ENCODE results near the gene GTF2F2.

GTF2F2 gene

DNA sequence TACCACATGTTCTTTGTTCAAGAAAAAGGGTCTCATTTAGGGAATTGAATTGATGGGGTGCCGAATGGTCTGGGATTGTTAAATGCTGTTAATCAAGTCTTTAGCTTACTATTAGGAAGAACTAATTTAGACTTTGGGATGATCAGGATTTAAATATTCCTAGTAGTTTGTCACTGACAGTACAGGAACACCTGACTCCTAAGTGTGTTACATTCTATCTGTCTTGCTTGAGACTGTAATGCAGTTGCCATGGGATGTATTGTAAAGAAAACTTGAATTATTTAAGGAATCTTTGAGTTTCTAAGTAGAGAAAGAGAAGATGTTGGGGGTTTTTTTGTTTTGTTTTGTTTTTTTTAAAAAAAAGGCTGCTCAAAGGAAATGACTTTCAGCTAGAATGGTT, 98.4 kb downstream of the GTF2F2 start:
- peak overlapping the region; percentile 94 for H3K27ac ChIP-seq (ENCODE audit: low read depth, low read length)
- peak overlapping the region; percentile 58 for H3K4me3 ChIP-seq (ENCODE audit: low read depth, low read length)
- peaks cover 12% of the 10 kb centered on the region for H3K79me2 ChIP-seq (ENCODE audit: control insufficient read depth, insufficient read depth, low read length, unreplicated experiment)
- H3K36me3 ChIP-seq (ENCODE audit: insufficient read depth, low read length), result no peaks in the 10 kb centered on the region
- H2AFZ ChIP-seq (ENCODE audit: low read length, unreplicated experiment), result no peak overlapping the region
- H3K4me1 ChIP-seq (ENCODE audit: control insufficient read depth, insufficient read depth, low read length, unreplicated experiment), result peaks cover 53% of the 10 kb centered on the region
- no peaks in the 10 kb centered on the region for H3K27me3 ChIP-seq (ENCODE audit: insufficient read depth, low read length)

DNA sequence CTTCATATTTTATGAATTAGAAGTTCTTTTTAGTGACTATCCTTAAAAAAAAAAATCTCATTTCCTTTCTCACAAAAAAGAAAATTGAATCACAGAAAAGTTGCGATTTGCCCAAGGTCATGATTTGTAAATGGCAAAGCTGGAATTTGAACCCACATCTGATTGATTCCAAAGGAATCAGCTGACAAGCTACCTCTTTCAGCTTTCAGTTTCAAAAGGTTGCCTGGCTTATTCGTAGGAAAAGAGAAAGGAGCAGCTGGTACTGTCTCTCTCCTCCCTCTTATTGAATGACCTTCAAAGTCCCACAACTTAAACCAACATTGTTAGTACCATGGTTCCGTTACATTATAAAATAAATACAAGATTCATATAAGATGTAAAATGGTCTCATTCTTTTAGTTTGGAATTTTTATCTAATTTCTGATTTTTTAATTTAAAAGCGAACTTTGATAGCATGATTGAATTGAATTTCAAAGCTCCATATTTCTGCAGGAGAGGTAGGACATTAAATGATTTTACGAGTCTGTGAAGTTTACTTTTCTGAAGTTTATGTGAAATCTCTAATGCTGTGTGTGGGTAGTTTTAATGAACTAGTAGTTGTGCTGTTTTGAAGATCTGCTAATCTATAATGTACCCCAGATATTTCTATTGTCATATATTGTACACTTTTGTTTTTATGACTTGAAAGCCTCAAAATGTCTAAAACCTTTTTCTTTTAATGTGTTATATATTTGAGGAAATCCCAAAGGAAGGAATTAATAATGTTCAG, 99.0 kb downstream of the GTF2F2 start:
- peak overlapping the region; percentile 58 for H3K4me3 ChIP-seq (ENCODE audit: low read depth, low read length)
- peak overlapping the region; percentile 94 for H3K27ac ChIP-seq (ENCODE audit: low read depth, low read length)
- H3K4me1 ChIP-seq (ENCODE audit: control insufficient read depth, insufficient read depth, low read length, unreplicated experiment), result peaks cover 57% of the 10 kb centered on the region
- no peaks in the 10 kb centered on the region for H3K27me3 ChIP-seq (ENCODE audit: insufficient read depth, low read length)
- H3K36me3 ChIP-seq (ENCODE audit: insufficient read depth, low read length), result no peaks in the 10 kb centered on the region
- H3K79me2 ChIP-seq (ENCODE audit: control insufficient read depth, insufficient read depth, low read length, unreplicated experiment), result peaks cover 12% of the 10 kb centered on the region
- H2AFZ ChIP-seq (ENCODE audit: low read length, unreplicated experiment), result peak overlapping the region; percentile 18

DNA sequence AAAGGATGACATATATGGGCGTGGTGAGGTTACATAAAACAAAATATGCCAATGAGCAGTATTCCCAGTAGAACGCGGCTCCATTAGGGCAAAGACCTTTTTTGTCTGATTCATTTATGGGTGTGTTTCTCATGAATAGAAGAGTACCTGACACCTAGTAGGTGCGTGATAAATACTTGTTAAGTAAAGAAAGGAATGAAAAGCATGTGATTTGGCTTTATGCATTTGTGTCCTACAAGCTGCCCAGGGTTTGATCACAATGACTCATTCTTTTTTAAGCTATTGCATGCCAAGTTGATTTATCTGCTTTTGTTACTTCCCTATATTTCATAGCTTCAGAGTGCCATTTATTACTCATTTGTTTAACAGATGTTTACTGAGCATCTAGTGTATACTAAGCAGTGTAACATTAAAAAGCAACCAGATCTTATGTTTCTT, 99.6 kb downstream of the GTF2F2 start:
- H3K4me1 ChIP-seq (ENCODE audit: control insufficient read depth, insufficient read depth, low read length, unreplicated experiment), result peaks cover 54% of the 10 kb centered on the region
- peak overlapping the region; percentile 94 for H3K27ac ChIP-seq (ENCODE audit: low read depth, low read length)
- no peaks in the 10 kb centered on the region for H3K27me3 ChIP-seq (ENCODE audit: insufficient read depth, low read length)
- H3K36me3 ChIP-seq (ENCODE audit: insufficient read depth, low read length), result no peaks in the 10 kb centered on the region
- no peak overlapping the region for H2AFZ ChIP-seq (ENCODE audit: low read length, unreplicated experiment)
- peaks cover 14% of the 10 kb centered on the region for H3K79me2 ChIP-seq (ENCODE audit: control insufficient read depth, insufficient read depth, low read length, unreplicated experiment)
- peak overlapping the region; percentile 58 for H3K4me3 ChIP-seq (ENCODE audit: low read depth, low read length)

DNA sequence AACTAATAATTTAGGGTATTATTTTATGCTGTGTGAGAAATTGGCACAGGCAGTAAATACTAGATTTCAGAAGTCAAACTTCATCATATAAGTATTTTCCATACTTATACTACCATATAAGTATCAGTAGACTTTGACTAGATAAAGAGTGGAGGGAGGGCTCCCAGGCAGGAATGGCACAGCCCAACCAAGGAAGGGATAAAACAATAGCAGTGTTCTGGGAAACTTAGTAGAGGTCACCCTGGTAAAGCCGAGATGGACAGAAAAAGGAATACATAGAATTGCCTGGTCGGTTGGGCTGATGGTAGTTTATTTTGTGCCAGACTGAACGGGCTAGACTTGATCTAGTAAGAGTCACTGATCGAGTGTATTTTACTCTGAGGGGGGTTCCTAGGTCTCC, 100.1 kb downstream of the GTF2F2 start:
- H3K36me3 ChIP-seq (ENCODE audit: insufficient read depth, low read length), result no peaks in the 10 kb centered on the region
- H3K27ac ChIP-seq (ENCODE audit: low read depth, low read length), result peak overlapping the region; percentile 94
- H2AFZ ChIP-seq (ENCODE audit: low read length, unreplicated experiment), result no peak overlapping the region
- H3K27me3 ChIP-seq (ENCODE audit: insufficient read depth, low read length), result no peaks in the 10 kb centered on the region
- H3K4me1 ChIP-seq (ENCODE audit: control insufficient read depth, insufficient read depth, low read length, unreplicated experiment), result peaks cover 53% of the 10 kb centered on the region
- H3K79me2 ChIP-seq (ENCODE audit: control insufficient read depth, insufficient read depth, low read length, unreplicated experiment), result peaks cover 16% of the 10 kb centered on the region
- H3K4me3 ChIP-seq (ENCODE audit: low read depth, low read length), result no peak overlapping the region

DNA sequence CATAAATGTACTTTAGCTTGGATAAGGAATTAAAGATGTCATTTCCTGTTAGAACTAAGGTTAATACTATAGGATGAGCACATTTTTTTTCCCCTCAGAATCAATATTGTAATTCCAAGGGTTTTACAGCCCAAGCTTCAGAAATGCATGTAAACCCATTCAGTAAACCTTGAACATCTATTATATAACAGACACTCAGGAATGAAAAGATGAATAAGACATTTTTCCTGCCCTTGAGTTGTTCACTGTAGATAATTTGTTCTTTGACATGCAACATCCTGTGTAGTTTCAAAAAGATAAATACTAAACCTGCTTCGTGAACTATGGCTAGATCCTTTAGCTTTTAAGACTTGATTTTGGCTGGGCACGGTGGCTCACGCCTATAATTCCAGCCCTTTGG, 102.2 kb downstream of the GTF2F2 start:
- Histone ChIP-seq H3K4me3 (ENCODE audit: low read depth, low read length) (no peak overlapping the region), H3K36me3 (ENCODE audit: insufficient read depth, low read length) (no peaks in the 10 kb centered on the region), H3K27ac (ENCODE audit: low read depth, low read length) (no peak overlapping the region), H3K27me3 (ENCODE audit: insufficient read depth, low read length) (no peaks in the 10 kb centered on the region), H2AFZ (ENCODE audit: low read length, unreplicated experiment) (no peak overlapping the region), H3K4me1 (ENCODE audit: control insufficient read depth, insufficient read depth, low read length, unreplicated experiment) (peaks cover 50% of the 10 kb centered on the region), H3K79me2 (ENCODE audit: control insufficient read depth, insufficient read depth, low read length, unreplicated experiment) (peaks cover 16% of the 10 kb centered on the region)

DNA sequence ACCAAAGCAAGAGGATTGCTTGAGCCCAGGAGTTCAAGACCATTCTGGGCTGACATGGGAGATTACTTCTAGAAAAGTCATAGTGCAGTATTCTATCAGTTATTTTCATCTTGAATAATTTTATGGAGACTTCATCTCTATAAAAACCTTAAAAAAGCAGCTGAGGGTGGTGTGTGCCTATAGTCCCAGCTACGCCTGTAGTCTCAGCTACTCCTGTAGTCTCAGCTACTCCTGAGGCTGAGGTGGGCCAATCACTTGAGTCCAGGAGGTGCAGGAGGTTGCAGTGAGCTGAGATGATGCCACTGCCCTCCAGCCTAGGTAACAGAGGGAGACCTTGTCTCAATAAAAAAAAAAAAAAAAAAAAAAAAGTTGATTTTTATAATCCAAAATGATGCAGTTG, 102.6 kb downstream of the GTF2F2 start:
- Histone ChIP-seq H3K79me2 (ENCODE audit: control insufficient read depth, insufficient read depth, low read length, unreplicated experiment) (peaks cover 16% of the 10 kb centered on the region), H3K27me3 (ENCODE audit: insufficient read depth, low read length) (no peaks in the 10 kb centered on the region), H3K4me3 (ENCODE audit: low read depth, low read length) (no peak overlapping the region), H3K27ac (ENCODE audit: low read depth, low read length) (no peak overlapping the region), H3K36me3 (ENCODE audit: insufficient read depth, low read length) (no peaks in the 10 kb centered on the region), H3K4me1 (ENCODE audit: control insufficient read depth, insufficient read depth, low read length, unreplicated experiment) (peaks cover 46% of the 10 kb centered on the region), H2AFZ (ENCODE audit: low read length, unreplicated experiment) (no peak overlapping the region)

DNA sequence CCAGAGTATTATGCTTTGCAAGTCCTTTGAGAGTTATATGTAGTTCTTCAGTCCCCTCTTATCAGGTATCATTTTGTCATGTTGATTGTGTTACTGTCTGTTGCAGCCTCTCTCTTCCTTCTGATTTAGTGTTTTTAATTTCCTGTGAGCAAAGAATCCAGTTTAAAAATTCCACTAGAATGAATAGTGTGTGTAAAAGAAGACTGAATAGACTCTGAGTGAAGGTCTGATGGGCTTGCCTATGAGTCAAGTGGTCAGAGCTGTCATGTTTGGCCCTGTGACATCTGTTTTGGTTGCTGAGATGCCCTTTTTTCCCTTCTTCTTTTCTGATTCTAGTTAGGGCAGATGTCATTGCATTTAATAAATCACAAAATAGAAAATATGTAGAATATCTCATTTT, 103.9 kb downstream of the GTF2F2 start:
- no peak overlapping the region for H2AFZ ChIP-seq (ENCODE audit: low read length, unreplicated experiment)
- H3K4me1 ChIP-seq (ENCODE audit: control insufficient read depth, insufficient read depth, low read length, unreplicated experiment), result peaks cover 33% of the 10 kb centered on the region
- no peak overlapping the region for H3K4me3 ChIP-seq (ENCODE audit: low read depth, low read length)
- peaks cover 12% of the 10 kb centered on the region for H3K79me2 ChIP-seq (ENCODE audit: control insufficient read depth, insufficient read depth, low read length, unreplicated experiment)
- H3K27ac ChIP-seq (ENCODE audit: low read depth, low read length), result no peak overlapping the region
- no peaks in the 10 kb centered on the region for H3K27me3 ChIP-seq (ENCODE audit: insufficient read depth, low read length)
- no peaks in the 10 kb centered on the region for H3K36me3 ChIP-seq (ENCODE audit: insufficient read depth, low read length)

DNA sequence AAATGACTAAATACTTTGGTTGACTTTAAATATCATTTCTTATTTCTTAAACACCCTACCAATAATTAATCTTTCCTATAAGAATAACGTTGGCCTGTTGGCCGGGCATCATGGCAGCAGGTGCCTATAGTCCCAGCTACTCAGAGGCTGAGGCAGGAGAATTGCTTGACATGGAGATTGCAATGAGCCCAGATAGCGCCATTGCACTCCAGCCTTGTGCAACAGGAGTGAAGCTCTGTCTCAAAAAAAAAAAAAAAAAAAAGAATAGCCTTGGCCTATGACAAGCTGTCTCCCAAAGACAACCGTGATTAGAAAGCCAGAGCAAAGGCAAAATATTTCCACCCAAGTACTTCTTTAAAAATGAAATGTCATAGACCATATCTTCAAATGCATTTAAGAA, 105.1 kb downstream of the GTF2F2 start:
- Histone ChIP-seq H3K4me3 (ENCODE audit: low read depth, low read length) (no peak overlapping the region), H3K4me1 (ENCODE audit: control insufficient read depth, insufficient read depth, low read length, unreplicated experiment) (peaks cover 23% of the 10 kb centered on the region), H3K27ac (ENCODE audit: low read depth, low read length) (no peak overlapping the region), H3K27me3 (ENCODE audit: insufficient read depth, low read length) (no peaks in the 10 kb centered on the region), H3K79me2 (ENCODE audit: control insufficient read depth, insufficient read depth, low read length, unreplicated experiment) (peaks cover 12% of the 10 kb centered on the region), H3K36me3 (ENCODE audit: insufficient read depth, low read length) (no peaks in the 10 kb centered on the region), H2AFZ (ENCODE audit: low read length, unreplicated experiment) (no peak overlapping the region)

DNA sequence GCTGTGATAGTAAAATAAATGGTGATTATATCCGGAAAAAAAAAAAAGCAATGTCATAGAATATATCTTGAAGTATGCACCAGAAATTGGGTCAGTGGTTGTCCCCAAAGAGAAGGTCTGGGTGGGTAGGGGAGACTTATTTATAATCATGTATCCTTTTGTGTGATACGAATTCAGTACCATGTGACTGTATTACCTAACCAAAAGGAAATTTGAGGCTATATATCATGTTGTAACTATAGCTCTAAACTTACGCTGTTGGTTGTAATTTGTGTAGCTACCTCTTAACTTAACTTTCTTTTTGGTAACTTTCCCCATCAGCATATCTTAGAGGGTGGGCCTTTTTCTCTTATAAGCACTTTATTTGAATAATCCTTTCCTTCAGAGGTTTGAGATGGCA, 105.7 kb downstream of the GTF2F2 start:
- H3K4me3 ChIP-seq (ENCODE audit: low read depth, low read length), result no peak overlapping the region
- H3K4me1 ChIP-seq (ENCODE audit: control insufficient read depth, insufficient read depth, low read length, unreplicated experiment), result peaks cover 19% of the 10 kb centered on the region
- H2AFZ ChIP-seq (ENCODE audit: low read length, unreplicated experiment), result no peak overlapping the region
- H3K27me3 ChIP-seq (ENCODE audit: insufficient read depth, low read length), result no peaks in the 10 kb centered on the region
- H3K36me3 ChIP-seq (ENCODE audit: insufficient read depth, low read length), result no peaks in the 10 kb centered on the region
- H3K27ac ChIP-seq (ENCODE audit: low read depth, low read length), result no peak overlapping the region
- H3K79me2 ChIP-seq (ENCODE audit: control insufficient read depth, insufficient read depth, low read length, unreplicated experiment), result peaks cover 10% of the 10 kb centered on the region

DNA sequence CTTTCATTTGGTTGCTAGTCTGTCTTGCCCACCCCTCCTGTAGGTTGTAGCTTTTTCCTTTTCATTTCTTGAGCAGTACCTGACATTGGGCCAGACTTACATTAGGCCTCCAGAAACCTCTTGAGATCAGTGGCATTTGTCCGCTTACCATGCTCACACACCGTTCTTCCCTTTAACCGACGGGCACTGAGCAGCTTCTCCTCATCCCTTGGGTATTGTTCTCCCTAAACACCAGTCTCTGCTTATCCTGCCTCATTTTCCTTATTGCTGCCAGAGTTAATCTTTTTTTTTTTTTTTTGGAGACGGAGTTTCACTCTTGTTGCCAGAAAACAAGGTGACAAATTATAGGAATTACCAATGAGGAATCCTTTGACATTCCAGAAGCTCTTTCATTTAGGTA, 107.7 kb downstream of the GTF2F2 start:
- H3K79me2 ChIP-seq (ENCODE audit: control insufficient read depth, insufficient read depth, low read length, unreplicated experiment), result peaks cover 4% of the 10 kb centered on the region
- no peak overlapping the region for H3K27ac ChIP-seq (ENCODE audit: low read depth, low read length)
- no peaks in the 10 kb centered on the region for H3K27me3 ChIP-seq (ENCODE audit: insufficient read depth, low read length)
- no peak overlapping the region for H2AFZ ChIP-seq (ENCODE audit: low read length, unreplicated experiment)
- H3K4me3 ChIP-seq (ENCODE audit: low read depth, low read length), result no peak overlapping the region
- no peaks in the 10 kb centered on the region for H3K36me3 ChIP-seq (ENCODE audit: insufficient read depth, low read length)
- H3K4me1 ChIP-seq (ENCODE audit: control insufficient read depth, insufficient read depth, low read length, unreplicated experiment), result peaks cover 11% of the 10 kb centered on the region

DNA sequence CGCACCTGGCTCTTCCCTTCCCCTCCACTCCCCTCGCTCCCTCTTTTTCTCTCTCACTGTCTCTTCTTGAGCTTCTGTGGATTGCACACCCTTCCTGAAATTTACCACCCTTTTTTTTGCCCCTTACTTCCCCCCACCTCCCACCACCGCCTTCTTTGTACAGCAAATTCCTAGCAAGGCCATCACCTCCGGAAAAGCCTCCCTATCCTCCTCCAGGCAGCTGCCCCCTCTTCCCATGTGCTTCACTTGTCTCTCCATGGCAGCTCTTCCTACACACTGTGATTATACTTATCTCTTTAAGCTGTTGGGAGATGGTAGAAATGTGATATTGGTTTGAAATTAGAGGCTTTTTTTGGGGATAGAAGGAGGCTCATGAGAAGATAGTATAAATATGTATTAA, 108.9 kb downstream of the GTF2F2 start:
- Histone ChIP-seq H3K79me2 (ENCODE audit: control insufficient read depth, insufficient read depth, low read length, unreplicated experiment) (peaks cover 4% of the 10 kb centered on the region), H3K4me3 (ENCODE audit: low read depth, low read length) (no peak overlapping the region), H3K27me3 (ENCODE audit: insufficient read depth, low read length) (no peaks in the 10 kb centered on the region), H3K36me3 (ENCODE audit: insufficient read depth, low read length) (no peaks in the 10 kb centered on the region), H3K4me1 (ENCODE audit: control insufficient read depth, insufficient read depth, low read length, unreplicated experiment) (peaks cover 8% of the 10 kb centered on the region), H2AFZ (ENCODE audit: low read length, unreplicated experiment) (no peak overlapping the region), H3K27ac (ENCODE audit: low read depth, low read length) (no peak overlapping the region)
